Neural cell (in vitro differentiated cells): Measurements from ENCODE around the gene ATP11A. TPM values are rescaled to one million over a fixed set of nuclear protein-coding genes. Genes with fewer than 3 reads are reported as not detected.

Experiments used
- H2AFZ ChIP-seq: fragments of 200-600, 300-800 bp; sonication (generic), shearing (Covaris generic); 2 replicates; pipeline ENCODE4 v1.6.0; 2014; ENCODE audit warnings: low read depth, mild to moderate bottlenecking, antibody characterized with exemption, low read length, moderate library complexity
- H3F3A ChIP-seq: fragments of 200-600 bp; shearing (Covaris generic); 2 replicates; pipeline ENCODE4 v1.6.1; 2016; ENCODE audit warnings: mild to moderate bottlenecking, moderate library complexity, mixed read lengths, antibody characterized with exemption, low read length; ENCODE audit not compliant: insufficient read depth, poor library complexity, severe bottlenecking
- H3K27ac ChIP-seq: fragments of 200-600, 300-800 bp; sonication (generic), shearing (Covaris generic); 2 replicates; pipeline ENCODE4 v1.5.1; 2014; ENCODE audit warnings: mild to moderate bottlenecking, low read length, moderate library complexity
- H3K27me3 ChIP-seq: fragments of 300-800, 200-600 bp; sonication (generic), shearing (Covaris generic); 2 replicates; pipeline ENCODE4 v1.6.0; 2014; ENCODE audit warnings: mild to moderate bottlenecking, low read depth, low read length, moderate library complexity; ENCODE audit not compliant: insufficient read depth
- H3K36me3 ChIP-seq: fragments of 300-800, 200-600 bp; sonication (generic), shearing (Covaris generic); 2 replicates; pipeline ENCODE4 v1.5.1; 2014; ENCODE audit warnings: mild to moderate bottlenecking, antibody characterized with exemption, low read length, moderate library complexity; ENCODE audit not compliant: insufficient read depth
- H3K4me2 ChIP-seq: fragments of 300-800, 200-600 bp; sonication (generic), shearing (Covaris generic); 2 replicates; pipeline ENCODE4 v1.6.0; 2014; ENCODE audit warnings: mild to moderate bottlenecking, low read length
- H3K4me3 ChIP-seq: fragments of 300-800, 200-600 bp; sonication (generic), shearing (Covaris generic); 2 replicates; pipeline ENCODE4 v1.5.1; 2014; ENCODE audit warnings: mild to moderate bottlenecking, low read length, moderate library complexity
- H3K79me2 ChIP-seq: fragments of 200-600 bp; shearing (Covaris generic); replicated peaks from 2 replicates; pipeline ENCODE4 v1.6.0; 2014; ENCODE audit warnings: mild to moderate bottlenecking, low read length, moderate library complexity; ENCODE audit not compliant: insufficient read depth
- H3K9ac ChIP-seq: fragments of 300-800, 200-600 bp; sonication (generic), shearing (Covaris generic); 2 replicates; pipeline ENCODE4 v1.6.1; 2016; ENCODE audit warnings: mild to moderate bottlenecking, low read length, mixed read lengths
- H3K9me2 ChIP-seq: fragments of 200-600 bp; shearing (Covaris generic); 2 replicates; pipeline ENCODE4 v1.6.1; 2016; ENCODE audit warnings: mild to moderate bottlenecking, low read length, mixed read lengths; ENCODE audit not compliant: insufficient read depth
- H3K9me3 ChIP-seq: fragments of 200-600, 300-800 bp; sonication (generic), shearing (Covaris generic); 2 replicates; pipeline ENCODE4 v1.6.1; 2016; ENCODE audit warnings: mild to moderate bottlenecking, mixed run types, low read length, moderate library complexity, mixed read lengths
- H4K20me1 ChIP-seq: fragments of 200-600 bp; shearing (Covaris generic); 2 replicates; pipeline ENCODE4 v1.6.1; 2016; ENCODE audit warnings: mild to moderate bottlenecking, mixed run types; ENCODE audit not compliant: insufficient read depth
- EP300 ChIP-seq: fragments of 450-650 bp; conservative IDR thresholded peaks from 2 replicates; pipeline ENCODE4 v1.6.1; 2014; ENCODE audit warnings: antibody characterized with exemption, mild to moderate bottlenecking, moderate library complexity; ENCODE audit not compliant: poor library complexity, severe bottlenecking
- EZH2 ChIP-seq: fragments of 200-600, 300-800 bp; shearing (Covaris generic), sonication (generic); IDR thresholded peaks from 2 replicates; pipeline ENCODE4 v1.6.1; 2014; ENCODE audit warnings: antibody characterized with exemption, low read length, borderline replicate concordance, mild to moderate bottlenecking; ENCODE audit not compliant: insufficient read depth, poor library complexity, severe bottlenecking
- MXI1 ChIP-seq: fragments of 450-650 bp; conservative IDR thresholded peaks from 2 replicates; pipeline ENCODE4 v1.6.1; 2014; ENCODE audit warnings: antibody characterized with exemption, mild to moderate bottlenecking; ENCODE audit not compliant: poor library complexity, severe bottlenecking
- POLR2AphosphoS5 ChIP-seq: IDR thresholded peaks from 2 replicates; pipeline ENCODE4 v1.6.1; 2012
- RAD21 ChIP-seq: fragments of 450-650 bp; conservative IDR thresholded peaks from 2 replicates; pipeline ENCODE4 v1.6.1; 2014; ENCODE audit warnings: antibody characterized with exemption, mild to moderate bottlenecking, moderate library complexity
- SMC3 ChIP-seq: fragments of 450-650 bp; conservative IDR thresholded peaks from 2 replicates; pipeline ENCODE4 v1.6.1; 2014; ENCODE audit warnings: antibody characterized with exemption, mild to moderate bottlenecking, moderate library complexity; ENCODE audit not compliant: poor library complexity
- TAF1 ChIP-seq: IDR thresholded peaks from 2 replicates; pipeline ENCODE4 v1.6.1; 2012; ENCODE audit warnings: low read depth
- polyA plus RNA-seq: library from polyadenylated mRNA; depleted of rRNA; stranded (reverse); fragments of >200 nt; gene quantifications from 2 replicates; pipeline ENCODE4 v1.2.3, GENCODE V29; 2014
- TF ChIP-seq, protein P1 (sequence below): IDR thresholded peaks from 2 replicates; pipeline ENCODE4 v1.6.1; 2012; ENCODE audit warnings: borderline replicate concordance
- TF ChIP-seq, protein P2 (sequence below): fragments of 450-650 bp; IDR thresholded peaks from 2 replicates; pipeline ENCODE4 v1.5.1; 2014; ENCODE audit warnings: antibody characterized with exemption, mild to moderate bottlenecking, moderate library complexity; ENCODE audit not compliant: poor library complexity, severe bottlenecking

ATP11A gene
- polyA plus RNA-seq, 1 donor from 2014 or later: 3.0 TPM

DNA sequence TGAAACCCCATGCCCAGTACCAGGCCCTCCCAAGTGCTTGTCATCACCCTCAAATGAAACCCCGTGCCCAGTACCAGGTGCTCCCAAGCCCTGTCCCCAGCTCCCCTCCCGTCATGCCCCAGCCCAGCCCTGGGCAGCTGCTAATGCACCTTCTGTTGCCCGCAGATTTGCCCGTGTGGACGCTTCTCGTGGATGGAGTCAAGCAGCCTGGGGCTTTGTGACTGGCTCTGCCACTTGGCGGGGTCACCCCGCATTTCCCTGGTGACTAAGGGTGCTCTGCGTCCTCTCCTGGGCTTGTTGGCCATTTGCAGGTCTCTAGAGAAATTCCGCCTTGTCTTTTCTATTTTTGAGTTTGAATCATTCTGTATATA, 82.7 kb downstream of the ATP11A start:
- Histone ChIP-seq H3K27me3 (no peaks in the 10 kb centered on the region), H3F3A (no peaks in the 10 kb centered on the region), H2AFZ (no peak overlapping the region), H3K4me3 (no peak overlapping the region), H3K9me3 (no peaks in the 10 kb centered on the region), H3K9ac (no peak overlapping the region), H4K20me1 (no peaks in the 10 kb centered on the region), H3K36me3 (no peaks in the 10 kb centered on the region), H3K27ac (no peak overlapping the region), H3K79me2 (no peaks in the 10 kb centered on the region), H3K4me2 (no peak overlapping the region), H3K9me2 (no peaks in the 10 kb centered on the region)
- TF ChIP-seq TAF1 (no peak), EP300 (no peak), RAD21 (no peak), SMC3 (no peak), EZH2 (no peak)
- TF ChIP-seq, protein P1, sequence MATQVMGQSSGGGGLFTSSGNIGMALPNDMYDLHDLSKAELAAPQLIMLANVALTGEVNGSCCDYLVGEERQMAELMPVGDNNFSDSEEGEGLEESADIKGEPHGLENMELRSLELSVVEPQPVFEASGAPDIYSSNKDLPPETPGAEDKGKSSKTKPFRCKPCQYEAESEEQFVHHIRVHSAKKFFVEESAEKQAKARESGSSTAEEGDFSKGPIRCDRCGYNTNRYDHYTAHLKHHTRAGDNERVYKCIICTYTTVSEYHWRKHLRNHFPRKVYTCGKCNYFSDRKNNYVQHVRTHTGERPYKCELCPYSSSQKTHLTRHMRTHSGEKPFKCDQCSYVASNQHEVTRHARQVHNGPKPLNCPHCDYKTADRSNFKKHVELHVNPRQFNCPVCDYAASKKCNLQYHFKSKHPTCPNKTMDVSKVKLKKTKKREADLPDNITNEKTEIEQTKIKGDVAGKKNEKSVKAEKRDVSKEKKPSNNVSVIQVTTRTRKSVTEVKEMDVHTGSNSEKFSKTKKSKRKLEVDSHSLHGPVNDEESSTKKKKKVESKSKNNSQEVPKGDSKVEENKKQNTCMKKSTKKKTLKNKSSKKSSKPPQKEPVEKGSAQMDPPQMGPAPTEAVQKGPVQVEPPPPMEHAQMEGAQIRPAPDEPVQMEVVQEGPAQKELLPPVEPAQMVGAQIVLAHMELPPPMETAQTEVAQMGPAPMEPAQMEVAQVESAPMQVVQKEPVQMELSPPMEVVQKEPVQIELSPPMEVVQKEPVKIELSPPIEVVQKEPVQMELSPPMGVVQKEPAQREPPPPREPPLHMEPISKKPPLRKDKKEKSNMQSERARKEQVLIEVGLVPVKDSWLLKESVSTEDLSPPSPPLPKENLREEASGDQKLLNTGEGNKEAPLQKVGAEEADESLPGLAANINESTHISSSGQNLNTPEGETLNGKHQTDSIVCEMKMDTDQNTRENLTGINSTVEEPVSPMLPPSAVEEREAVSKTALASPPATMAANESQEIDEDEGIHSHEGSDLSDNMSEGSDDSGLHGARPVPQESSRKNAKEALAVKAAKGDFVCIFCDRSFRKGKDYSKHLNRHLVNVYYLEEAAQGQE: no peak

DNA sequence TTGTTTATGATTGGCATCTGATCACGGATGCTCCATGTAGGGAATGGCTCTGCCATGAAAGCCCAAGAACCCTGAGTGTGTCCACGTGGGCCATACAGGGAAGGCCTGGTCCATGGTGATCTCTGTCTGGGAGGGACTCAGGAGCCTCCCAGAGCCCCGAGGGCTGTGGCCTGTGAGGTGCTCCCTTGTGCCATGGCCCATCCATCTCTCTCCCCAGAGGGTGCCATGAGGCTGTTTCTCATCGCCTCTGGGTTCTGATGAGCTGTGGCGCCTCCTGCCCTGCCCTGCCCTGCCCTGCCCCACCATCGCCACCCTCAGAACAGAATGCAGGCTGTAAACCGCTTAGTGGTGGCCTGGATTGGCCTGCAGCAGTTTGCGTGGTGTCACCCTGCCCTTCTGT, 83.1 kb downstream of the ATP11A start:
- no peaks in the 10 kb centered on the region for H3F3A ChIP-seq
- H3K27ac ChIP-seq: no peak overlapping the region
- no peak overlapping the region for H3K9ac ChIP-seq
- H3K4me3 ChIP-seq: no peak overlapping the region
- no peaks in the 10 kb centered on the region for H3K79me2 ChIP-seq
- no peaks in the 10 kb centered on the region for H3K36me3 ChIP-seq
- TF ChIP-seq TAF1 (no peak), EP300 (no peak), SMC3 (no peak), POLR2AphosphoS5 (no peak), EZH2 (no peak), RAD21 (no peak), MXI1 (no peak)
- TF ChIP-seq, protein P1: no peak
- TF ChIP-seq, protein P2, sequence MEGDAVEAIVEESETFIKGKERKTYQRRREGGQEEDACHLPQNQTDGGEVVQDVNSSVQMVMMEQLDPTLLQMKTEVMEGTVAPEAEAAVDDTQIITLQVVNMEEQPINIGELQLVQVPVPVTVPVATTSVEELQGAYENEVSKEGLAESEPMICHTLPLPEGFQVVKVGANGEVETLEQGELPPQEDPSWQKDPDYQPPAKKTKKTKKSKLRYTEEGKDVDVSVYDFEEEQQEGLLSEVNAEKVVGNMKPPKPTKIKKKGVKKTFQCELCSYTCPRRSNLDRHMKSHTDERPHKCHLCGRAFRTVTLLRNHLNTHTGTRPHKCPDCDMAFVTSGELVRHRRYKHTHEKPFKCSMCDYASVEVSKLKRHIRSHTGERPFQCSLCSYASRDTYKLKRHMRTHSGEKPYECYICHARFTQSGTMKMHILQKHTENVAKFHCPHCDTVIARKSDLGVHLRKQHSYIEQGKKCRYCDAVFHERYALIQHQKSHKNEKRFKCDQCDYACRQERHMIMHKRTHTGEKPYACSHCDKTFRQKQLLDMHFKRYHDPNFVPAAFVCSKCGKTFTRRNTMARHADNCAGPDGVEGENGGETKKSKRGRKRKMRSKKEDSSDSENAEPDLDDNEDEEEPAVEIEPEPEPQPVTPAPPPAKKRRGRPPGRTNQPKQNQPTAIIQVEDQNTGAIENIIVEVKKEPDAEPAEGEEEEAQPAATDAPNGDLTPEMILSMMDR: no peak
- no peak overlapping the region for H3K4me2 ChIP-seq
- H3K27me3 ChIP-seq: no peaks in the 10 kb centered on the region
- H4K20me1 ChIP-seq: no peaks in the 10 kb centered on the region
- no peaks in the 10 kb centered on the region for H3K9me2 ChIP-seq
- no peak overlapping the region for H2AFZ ChIP-seq
- no peaks in the 10 kb centered on the region for H3K9me3 ChIP-seq
